G401 (cell line): Measurements from ENCODE around the gene MAGEC3. TPM values are rescaled to one million over a fixed set of nuclear protein-coding genes. Genes with fewer than 3 reads are reported as not detected.
"Not testable (repeated sequence)": the region's sequence is repeated elsewhere in the genome, so short reads cannot be mapped to it uniquely, and the experiment has no call there.

Source experiments
- DNase-seq: peaks from one replicate; pipeline ENCODE4 v3.0.0-alpha.2; 2015; ENCODE audit warnings: low spot score
- in situ Hi-C: cut with HindIII; loops from 2 replicates; pipeline ENCODE4 v1.10.0; 2016; ENCODE audit warnings: low sequenced_read_pairs, mixed read lengths
- total RNA-seq: library from RNA; depleted of rRNA; stranded (reverse); fragments of >200 nt; shearing (Covaris generic); gene quantifications from 2 replicates; pipeline ENCODE4 v1.2.3, GENCODE V29; 2014; rRNA removed

MAGEC3 gene
- total RNA-seq = not detected in 2 replicates

- no peak for DNase-seq
Observed at GRCh38 chrX:141838016-141838415, at the start of gene MAGEC3. TSS of gene MAGEC3 (plus strand) at chrX:141838316. CDS start at chrX:141838316, 0 bp downstream.

GRCh38 chrX:141791856-141792255, 46.3 kb upstream of the MAGEC3 start:
- in situ Hi-C loops = no loop called here
- no peak for DNase-seq

More at GRCh38 chrX:141838016-141838415, at the start of gene MAGEC3:
- in situ Hi-C loops = no loop called here

DNA sequence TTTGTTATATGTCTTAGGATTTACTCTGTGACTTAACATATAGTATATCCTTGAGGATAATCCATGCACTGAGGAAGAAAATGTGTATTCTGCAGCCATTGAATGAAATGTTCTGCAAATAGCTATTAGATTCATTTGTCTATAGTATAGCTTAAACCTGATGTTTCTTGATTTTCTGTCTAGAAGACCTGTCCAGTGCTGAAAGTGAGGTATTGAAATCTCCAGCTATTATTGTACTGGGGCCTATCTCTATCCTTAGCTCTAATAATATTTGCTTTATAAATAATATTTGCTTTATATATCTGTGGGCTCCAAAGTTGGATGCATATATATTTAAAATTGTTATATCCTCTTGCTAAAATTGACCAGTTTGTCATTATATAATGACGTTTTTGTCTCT, 26.7 kb upstream of the MAGEC3 start:
- no peak for DNase-seq
- in situ Hi-C loops = no loop called here

DNA sequence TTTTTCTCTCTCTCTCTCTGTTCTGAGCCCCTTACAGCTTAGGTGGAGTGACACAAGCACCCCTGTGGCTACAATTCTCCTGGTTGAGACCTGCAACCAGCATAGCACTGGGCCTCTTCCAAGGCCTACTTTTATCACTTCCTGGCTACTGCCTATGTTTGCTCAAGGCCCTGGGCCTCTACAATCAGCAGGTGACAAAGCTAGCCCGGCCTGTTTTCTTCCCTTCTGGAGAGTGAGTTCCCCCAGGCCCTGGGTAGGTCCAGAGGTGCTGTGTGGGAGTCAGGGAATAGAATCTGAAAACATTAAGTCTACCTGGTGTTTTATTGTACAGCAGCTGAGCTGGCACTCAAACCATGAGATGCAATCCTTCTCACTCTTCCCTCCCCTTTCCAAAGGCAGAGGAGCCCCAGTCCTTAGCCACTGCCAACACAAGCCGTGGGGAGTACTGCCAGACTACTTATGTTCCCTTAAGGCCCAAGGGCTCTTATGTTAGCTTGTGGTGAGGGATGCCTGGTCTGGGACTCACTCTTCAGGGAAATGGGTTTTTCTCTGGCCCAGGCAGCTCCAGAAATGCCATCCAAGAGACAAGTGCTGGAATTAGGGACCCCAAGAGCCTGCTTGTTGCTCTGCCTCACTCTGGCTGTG, 23.8 kb upstream of the MAGEC3 start:
- DNase-seq = no peak
- in situ Hi-C loops = no loop called here

DNA sequence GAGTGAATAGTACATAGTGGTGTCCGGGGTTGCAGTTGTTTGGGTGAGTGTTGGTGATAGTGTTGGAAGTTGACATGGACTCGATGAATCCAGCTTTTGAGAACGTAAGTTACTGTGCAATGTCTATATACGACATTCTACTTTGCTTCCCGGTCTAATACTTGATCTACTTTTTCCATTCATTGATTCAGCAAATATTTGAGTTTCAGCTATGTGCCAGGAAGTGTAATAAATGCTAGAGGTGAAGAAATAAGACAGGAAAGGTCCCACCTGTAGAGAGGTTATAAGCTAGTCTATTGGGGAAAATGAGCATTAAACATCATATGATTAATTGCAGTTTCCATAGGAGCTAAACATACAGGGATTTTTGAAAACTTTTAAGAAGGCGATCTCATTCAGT, 22.2 kb upstream of the MAGEC3 start:
- DNase-seq = no peak
- in situ Hi-C loops = no loop called here

- DNase-seq = no peak
- in situ Hi-C loops = no loop called here
Observed at GRCh38 chrX:141832247-141832646, 5.9 kb upstream of the MAGEC3 start.

GRCh38 chrX:141839856-141840255, 1.7 kb downstream of the MAGEC3 start:
- in situ Hi-C loops = no loop called here
- DNase-seq = no peak

- no peak for DNase-seq
- in situ Hi-C loops = no loop called here
Observed at GRCh38 chrX:141857479-141857878, 19.4 kb downstream of the MAGEC3 start.

DNA sequence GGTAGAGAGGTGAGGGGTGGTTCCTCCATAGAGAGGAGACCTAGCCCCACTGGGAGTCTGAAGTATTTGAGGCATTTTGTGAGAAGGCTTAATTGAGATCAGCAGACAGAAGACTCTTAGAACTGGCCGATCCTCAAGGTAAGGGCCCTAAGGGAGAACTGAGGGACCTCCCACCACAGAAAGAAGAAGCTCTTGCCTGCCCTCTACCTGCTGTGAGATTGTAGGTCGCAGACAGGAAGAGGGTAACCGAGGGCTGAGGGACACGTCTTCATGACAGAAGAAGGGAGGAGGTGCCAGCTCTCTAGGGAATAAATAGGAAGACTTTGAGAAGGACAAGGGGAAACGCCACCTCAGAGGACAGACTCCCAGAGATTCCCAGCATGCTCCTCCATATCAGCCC, 41.5 kb downstream of the MAGEC3 start:
- in situ Hi-C loops = no loop called here
- DNase-seq = no peak

GRCh38 chrX:141888811-141889210, 50.7 kb downstream of the MAGEC3 start:
- in situ Hi-C loops, DNase-seq: not testable (repeated sequence)

GRCh38 chrX:141894733-141895132, 56.6 kb downstream of the MAGEC3 start:
- DNase-seq = no peak
- in situ Hi-C loops = no loop called here

DNA sequence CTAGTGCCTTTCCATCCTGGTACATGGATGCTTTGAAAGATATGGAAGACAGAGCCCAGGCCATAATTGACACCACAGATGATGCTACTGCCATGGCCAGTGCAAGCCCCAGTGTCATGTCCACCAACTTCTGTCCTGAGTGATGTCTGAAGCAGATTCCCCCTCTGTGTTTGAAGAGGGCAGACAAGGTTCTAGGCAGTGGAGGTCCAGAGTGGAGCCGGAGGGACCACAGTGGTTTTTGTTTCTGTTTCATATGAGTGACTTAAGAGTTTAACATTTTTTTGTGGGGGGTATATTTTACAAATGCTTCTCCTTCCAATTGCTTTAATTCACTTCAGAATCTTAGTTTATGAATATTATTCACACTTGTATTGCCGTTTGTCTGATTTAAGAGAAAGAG, 59.6 kb downstream of the MAGEC3 start:
- DNase-seq = no peak
- in situ Hi-C loops = no loop called here

DNA sequence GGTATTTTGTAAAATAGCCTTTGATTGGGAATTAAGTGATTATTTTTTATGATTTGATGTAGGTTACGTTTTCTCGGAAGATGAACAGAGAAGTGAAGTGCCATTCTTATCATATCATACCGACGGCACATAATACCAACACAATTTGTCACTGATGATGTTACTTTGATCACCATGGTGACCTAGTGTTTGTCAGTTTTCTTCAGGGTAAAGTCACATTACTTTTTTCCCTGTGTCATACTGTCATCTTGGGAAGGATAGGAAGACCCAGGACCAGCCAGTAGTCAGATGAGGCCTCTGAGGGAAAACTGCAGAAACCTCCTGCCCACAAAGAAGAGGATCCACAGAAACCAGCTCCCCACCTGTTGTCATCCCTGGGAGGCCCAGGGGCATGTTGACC, 64.2 kb downstream of the MAGEC3 start:
- in situ Hi-C loops = no loop called here
- no peak for DNase-seq

DNA sequence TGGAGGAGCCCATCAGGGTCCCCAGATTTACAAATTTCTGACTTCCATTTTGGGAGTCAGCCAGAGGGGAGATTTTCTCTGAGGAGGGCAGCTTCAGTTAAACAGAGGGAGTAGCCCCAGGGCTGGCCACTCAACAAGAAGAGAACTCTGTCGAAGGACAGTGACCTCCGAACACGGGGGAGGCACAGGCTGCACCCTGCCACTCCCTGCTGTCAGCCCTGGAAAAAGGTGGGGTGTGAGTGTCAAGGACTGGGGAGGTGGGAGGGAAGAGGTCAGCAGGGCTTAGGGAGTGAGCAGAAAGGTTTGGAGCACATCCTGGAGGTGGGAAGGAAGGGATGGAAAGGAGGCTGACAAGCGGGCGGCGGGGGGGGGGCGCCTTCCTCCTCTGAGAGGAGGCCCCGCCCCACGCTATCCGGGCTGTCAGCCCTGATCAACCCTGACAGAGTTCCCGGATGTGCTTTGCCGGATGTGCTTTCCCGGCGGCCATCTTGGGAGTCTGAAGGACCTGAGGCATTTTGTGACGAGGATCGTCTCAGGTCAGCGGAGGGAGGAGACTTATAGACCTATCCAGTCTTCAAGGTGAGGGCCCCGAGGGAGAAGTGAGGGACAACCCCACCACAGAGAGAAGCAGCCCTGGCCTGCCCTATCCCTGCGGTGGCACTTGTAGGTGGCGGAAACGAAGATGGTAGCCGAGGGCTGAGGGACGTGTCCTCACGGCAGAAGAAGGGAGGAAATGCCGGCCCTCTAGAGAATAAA, 65.5 kb downstream of the MAGEC3 start, which contains the start of gene MAGEC1:
TSS of gene MAGEC1 (plus strand) at position 495 of the 756 bp plus-strand sequence. CDS start 1,179 bp downstream, outside the sequence.
- DNase-seq = no peak
- in situ Hi-C loops = no loop called here

- DNase-seq = no peak
- in situ Hi-C loops = no loop called here
Observed at GRCh38 chrX:141904262-141904661, 66.1 kb downstream of the MAGEC3 start.

DNA sequence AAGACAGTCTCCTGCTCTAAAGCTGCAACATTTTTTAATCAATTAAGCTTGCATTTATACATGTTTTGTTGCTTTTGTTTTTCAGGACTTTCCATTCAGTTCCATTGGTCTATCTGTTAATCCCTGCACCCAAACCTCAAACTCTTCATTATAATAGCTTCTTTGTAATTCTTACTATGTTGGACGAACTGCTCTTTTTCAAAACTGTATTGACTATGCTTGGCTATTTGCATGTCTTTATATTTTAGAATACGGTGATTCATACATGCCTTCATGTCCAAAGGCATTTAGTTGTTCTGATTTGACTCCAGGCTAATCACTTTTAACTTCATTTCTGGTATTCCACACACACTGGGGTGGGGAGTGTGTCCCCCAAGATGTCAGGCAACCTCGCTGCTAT, 79.7 kb downstream of the MAGEC3 start:
- no peak for DNase-seq
- in situ Hi-C loops = no loop called here

- no peak for DNase-seq
- in situ Hi-C loops = no loop called here
Observed at GRCh38 chrX:141924293-141924692, 86.2 kb downstream of the MAGEC3 start.

DNA sequence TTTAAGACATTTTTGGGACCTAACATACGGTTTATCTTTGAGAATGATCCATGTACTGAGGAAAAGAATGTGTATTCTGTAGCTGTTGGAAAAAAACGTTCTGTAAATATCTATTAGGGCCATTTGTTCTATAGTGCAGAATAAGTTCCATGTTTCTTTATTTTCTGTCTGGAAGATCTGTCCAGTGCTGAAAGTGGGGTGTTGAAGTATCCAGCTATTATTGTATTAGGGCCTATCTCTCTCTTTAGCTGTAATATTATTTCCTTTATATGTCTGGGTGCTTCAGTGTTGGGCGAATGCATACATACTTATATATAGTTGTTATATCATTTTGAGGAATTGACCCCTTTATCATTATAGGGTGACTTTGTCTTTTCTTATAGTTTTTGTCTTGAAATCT, 90.3 kb downstream of the MAGEC3 start:
- in situ Hi-C loops = no loop called here
- DNase-seq = no peak

- no peak for DNase-seq
- in situ Hi-C loops = no loop called here
Observed at GRCh38 chrX:141934059-141934641, 96.0 kb downstream of the MAGEC3 start.

DNA sequence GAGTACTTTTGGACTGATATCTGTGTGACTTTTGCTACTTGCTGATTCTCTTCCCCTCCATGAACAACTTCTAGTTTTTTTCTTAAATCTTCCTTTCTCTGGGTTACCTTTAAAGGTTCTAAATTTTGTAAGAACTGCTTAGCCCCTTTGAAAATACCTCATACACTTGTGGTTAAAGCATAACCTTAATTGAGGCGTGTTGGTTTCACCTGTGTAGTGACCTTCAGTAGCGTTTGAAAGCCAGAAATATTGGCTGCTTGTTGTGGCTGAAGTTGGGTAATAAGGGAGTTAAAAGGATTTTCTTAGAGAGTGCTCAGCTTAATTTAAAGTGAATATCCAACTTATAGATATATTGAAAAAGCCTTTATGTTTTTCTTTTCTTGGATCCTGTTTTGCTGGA, 97.5 kb downstream of the MAGEC3 start:
- DNase-seq = no peak
- in situ Hi-C loops = no loop called here
